Adrenal gland (tissue), 5 donors: ENCODE measurements around the gene ZCCHC10.
"Not testable (repeated sequence)": the region's sequence is repeated elsewhere in the genome, so short reads cannot be mapped to it uniquely, and the experiment has no call there.

ENCODE experiments used
- POLR2A ChIP-seq, 2 donors: fragments of 450-650 bp; IDR thresholded peaks; one replicate each; pipeline ENCODE4 v1.6.1; 2017; ENCODE audit warnings: antibody characterized with exemption in 2 of 2, mild to moderate bottlenecking in 2 of 2, moderate library complexity in 1 of 2
- TF ChIP-seq, protein P1 (sequence below), 6 experiments: fragments of 450-650 bp in 4 of 6; fragments of 200-600 bp in 2 of 6; sonication (generic) in 1 of 6; IDR thresholded peaks; 1 replicate in 5 of 6; 2 replicates in 1 of 6; pipeline versions ENCODE4 v1.5.1 to v1.8.0; 2016 to 2021; ENCODE audit warnings: antibody characterized with exemption in 6 of 6, mild to moderate bottlenecking in 2 of 6, moderate library complexity in 1 of 6
- donor health status: DM: no; HTN: no; CAD: no.

DNA sequence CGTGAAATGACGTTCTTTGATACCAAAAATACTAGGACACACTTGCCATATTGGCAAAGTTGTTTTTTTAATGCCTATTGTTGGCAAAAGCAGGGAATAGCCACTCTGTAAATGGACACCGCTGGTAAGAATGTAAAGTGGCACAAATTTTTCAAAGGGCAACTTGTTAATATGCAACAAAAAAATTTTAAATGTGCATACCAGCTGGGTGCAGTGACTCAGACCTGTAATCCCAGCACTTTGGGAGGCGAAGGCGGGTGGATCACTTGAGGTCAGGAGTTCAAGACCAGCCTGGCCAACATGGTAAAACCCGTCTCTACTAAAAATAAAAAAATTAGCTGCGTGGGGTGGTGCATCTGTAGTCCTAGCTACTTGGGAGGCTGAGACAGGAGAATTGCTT lies 6.9 kb downstream of the ZCCHC10 start:
- not testable (repeated sequence) for TF ChIP-seq POLR2A (IDR thresholded peaks at IDR 0.05)
- TF ChIP-seq, protein P1, sequence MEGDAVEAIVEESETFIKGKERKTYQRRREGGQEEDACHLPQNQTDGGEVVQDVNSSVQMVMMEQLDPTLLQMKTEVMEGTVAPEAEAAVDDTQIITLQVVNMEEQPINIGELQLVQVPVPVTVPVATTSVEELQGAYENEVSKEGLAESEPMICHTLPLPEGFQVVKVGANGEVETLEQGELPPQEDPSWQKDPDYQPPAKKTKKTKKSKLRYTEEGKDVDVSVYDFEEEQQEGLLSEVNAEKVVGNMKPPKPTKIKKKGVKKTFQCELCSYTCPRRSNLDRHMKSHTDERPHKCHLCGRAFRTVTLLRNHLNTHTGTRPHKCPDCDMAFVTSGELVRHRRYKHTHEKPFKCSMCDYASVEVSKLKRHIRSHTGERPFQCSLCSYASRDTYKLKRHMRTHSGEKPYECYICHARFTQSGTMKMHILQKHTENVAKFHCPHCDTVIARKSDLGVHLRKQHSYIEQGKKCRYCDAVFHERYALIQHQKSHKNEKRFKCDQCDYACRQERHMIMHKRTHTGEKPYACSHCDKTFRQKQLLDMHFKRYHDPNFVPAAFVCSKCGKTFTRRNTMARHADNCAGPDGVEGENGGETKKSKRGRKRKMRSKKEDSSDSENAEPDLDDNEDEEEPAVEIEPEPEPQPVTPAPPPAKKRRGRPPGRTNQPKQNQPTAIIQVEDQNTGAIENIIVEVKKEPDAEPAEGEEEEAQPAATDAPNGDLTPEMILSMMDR (IDR thresholded peaks at IDR 0.05) = not testable (repeated sequence)
